ENCODE results near the gene PCBD2. TPM values are rescaled to one million over a fixed set of nuclear protein-coding genes. Genes with fewer than 3 reads are reported as not detected.

PCBD2 gene
- total and polyA plus RNA-seq, 2 of the 8 experiments (the other 6 are each of a cell fraction or from before 2014, with no cell fraction given): 4.8 to 10.3 TPM

- Histone ChIP-seq H3K79me2 (ENCODE audit: control insufficient read depth in 1 of 2, insufficient read depth in 2 of 2, low read length in 2 of 2) (no peaks in the 10 kb centered on the region; a peak in 2 of 4 replicates), H3K18ac (ENCODE audit: extremely low read depth, low read length) (peak within 1 kb of the TSS; percentile 98), H3K4me3 (ENCODE audit: extremely low read depth in 1 of 4, insufficient read depth in 2 of 4, low read depth in 3 of 4, low read length in 4 of 4) (peak within 1 kb of the TSS; percentile 73 to 93 (median 78)), H2BK20ac (ENCODE audit: low read length) (no peak within 1 kb of the TSS; the same call in 1 of the 2 replicates), H3K4me2 (ENCODE audit: insufficient read depth in 1 of 2, low read depth in 2 of 2, low read length in 2 of 2) (peak within 1 kb of the TSS; percentile 78 to 87), H2BK120ac (replicated peaks; ENCODE audit: low read depth, low read length) (peak within 1 kb of the TSS; percentile 89), H3K23me2 (ENCODE audit: low read depth, low read length) (peaks cover 9% of the 10 kb centered on the region), H3K79me1 (ENCODE audit: low read depth, low read length) (0 out of 2 replicates have a peak, but pooled peaks cover 3% of the 10 kb centered on the region), H3K9me3 (ENCODE audit: insufficient read depth in 2 of 2, low read depth in 1 of 2, low read length in 1 of 2) (no peaks in the 10 kb centered on the region), H2AFZ (ENCODE audit: low read length) (peak within 1 kb of the TSS; percentile 96), H3K27me3 (replicated peaks in 1 of 4; ENCODE audit: control insufficient read depth in 3 of 4, extremely low read depth in 1 of 4, insufficient read depth in 3 of 4, low read length in 3 of 4) (no peaks in the 10 kb centered on the region), H3K56ac (replicated peaks; ENCODE audit: insufficient read length, low read depth, low read length) (peak within 1 kb of the TSS; percentile 99), H3K9ac (replicated peaks in 1 of 4; ENCODE audit: extremely low read depth in 1 of 4, low read depth in 3 of 4, low read length in 3 of 4) (peak within 1 kb of the TSS; percentile 79 to 90 (median 86)), H3K4ac (replicated peaks; ENCODE audit: insufficient read length, low read depth, low read length) (peak within 1 kb of the TSS; percentile 73), H3K36me3 (ENCODE audit: control insufficient read depth in 2 of 4, insufficient read depth in 4 of 4, low read length in 3 of 4) (no peaks in the 10 kb centered on the region), H3K23ac (ENCODE audit: insufficient read length) (no peak within 1 kb of the TSS), H2BK12ac (ENCODE audit: low read depth, low read length) (peak within 1 kb of the TSS; percentile 75; the same call in 1 of the 2 replicates), H2BK15ac (ENCODE audit: low read length) (peak within 1 kb of the TSS; percentile 92; the same call in 1 of the 2 replicates), H2AK5ac (ENCODE audit: low read depth, low read length) (no peak within 1 kb of the TSS), H4K8ac (ENCODE audit: extremely low read depth, insufficient read depth, low read length) (peak within 1 kb of the TSS; percentile 99), H3K14ac (ENCODE audit: insufficient read length) (no peak within 1 kb of the TSS), H2BK5ac (ENCODE audit: low read depth, low read length) (peak within 1 kb of the TSS; percentile 95), H4K20me1 (replicated peaks in 1 of 2; ENCODE audit: control insufficient read depth in 1 of 2, insufficient read depth in 2 of 2, low read length in 2 of 2) (no peaks in the 10 kb centered on the region), H3K27ac (ENCODE audit: low read depth, low read length) (peak within 1 kb of the TSS; percentile 79; the same call in 1 of the 2 replicates), H4K5ac (ENCODE audit: insufficient read length, low read depth, low read length) (peak within 1 kb of the TSS; percentile 97), H4K91ac (replicated peaks; ENCODE audit: insufficient read length, low read length) (peak within 1 kb of the TSS; percentile 98), H3K4me1 (replicated peaks in 1 of 4; ENCODE audit: control insufficient read depth in 3 of 4, insufficient read depth in 4 of 4, low read length in 3 of 4) (peaks cover 0 to 12% (median 8%) of the 10 kb centered on the region in 4 experiments; a peak in 6 of 7 replicates)
- ChIA-PET CTCF (ENCODE audit: partially characterized antibody) (interaction anchor here (0.6 to 1.2 kb wide), 4 partner anchors 10 to 36 kb away, joined by 3 to 6 read pairs (median 3); no protein-coding TSS in a partner anchor), POLR2A (ENCODE audit: partially characterized antibody) (interaction anchor here (0.6 to 5.6 kb wide), 15 partner anchors 9 to 529 kb away, joined by 3 to 54 read pairs (median 4); partner anchors contain the start of genes C5orf24 and PCBD2)
- no peak for FAIRE-seq
- WGBS, 2 experiments (ENCODE audit: extremely low coverage in 1 of 2, insufficient coverage in 1 of 2, insufficient read length in 1 of 2, insufficient replicate concordance in 2 of 2, low coverage in 1 of 2, low lambda C conversion rate in 2 of 2, missing lambda C conversion rate in 1 of 2): 3% methylated on average over 79 of the region's 79 CpGs; no CpG with 5 or more reads in 1 of the 2 experiments
- peak; percentile 61 to 89 for DNase-seq (ENCODE audit: low read depth in 1 of 2, low spot score in 2 of 2)
- peak; percentile 44; the same call in 1 of the 2 replicates for TF ChIP-seq EGR1 (IDR thresholded peaks at IDR 0.05; ENCODE audit: borderline replicate concordance, low read depth, low read length)
- TF ChIP-seq TBP (IDR thresholded peaks at IDR 0.05; ENCODE audit: low read depth, low read length): peak; percentile 90
- TF ChIP-seq KDM4A (IDR thresholded peaks at IDR 0.05; ENCODE audit: low read depth, low read length, severe bottlenecking): peak; percentile 97
- TF ChIP-seq SP4 (IDR thresholded peaks at IDR 0.05; ENCODE audit: low read length): 0 out of 2 replicates have a peak, but pooled peaks have one; percentile 37
- TF ChIP-seq BRCA1 (IDR thresholded peaks at IDR 0.05; ENCODE audit: low read depth, low read length): no peak
- no peak for TF ChIP-seq EZH2 (IDR thresholded peaks at IDR 0.05; ENCODE audit: low read depth, low read length, severe bottlenecking)
- no peak for TF ChIP-seq MAFK (IDR thresholded peaks at IDR 0.05; ENCODE audit: low read depth, low read length)
- TF ChIP-seq GTF2F1 (IDR thresholded peaks at IDR 0.05; ENCODE audit: borderline replicate concordance, low read depth, low read length): no peak
- TF ChIP-seq RXRA (IDR thresholded peaks at IDR 0.05; ENCODE audit: insufficient read depth, low read depth, low read length): no peak
- TF ChIP-seq PHF8 (conservative IDR thresholded peaks at IDR 0.05; ENCODE audit: low read depth, low read length): peak; percentile 91
- TF ChIP-seq SIX5 (IDR thresholded peaks at IDR 0.05; ENCODE audit: low read depth, low read length): no peak
These were observed 30.7 kb upstream of the PCBD2 start, which contains the start of gene TXNDC15 for GRCh38 chr5:134873987-134874830. TSS of gene TXNDC15 (plus strand) at chr5:134874371. CDS start at chr5:134874428, 57 bp downstream.
